ENCODE measurements around the gene TSPAN7.

DNA sequence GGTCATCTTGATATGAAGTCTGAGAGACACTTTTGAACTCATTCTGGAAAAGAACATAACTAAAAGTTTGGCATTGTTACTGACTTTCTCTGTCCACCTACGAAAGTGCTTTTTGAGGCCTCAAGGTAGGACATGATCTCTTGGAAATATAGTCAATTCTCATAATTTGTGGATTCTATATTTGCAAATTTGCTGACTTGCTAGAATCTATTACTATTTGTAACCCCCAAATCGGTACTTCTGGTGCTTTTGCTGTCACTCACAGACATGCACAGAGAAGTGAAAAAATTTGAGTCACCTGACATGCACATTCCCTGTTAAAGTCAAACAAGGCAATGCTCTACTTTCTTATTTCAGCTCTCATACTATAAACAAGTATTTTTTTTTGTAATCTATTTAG, 35.6 kb downstream of the TSPAN7 start:
- TF ChIP-seq EZH2 (IDR thresholded peaks at IDR 0.05) = no peak
- TF ChIP-seq, protein P1, sequence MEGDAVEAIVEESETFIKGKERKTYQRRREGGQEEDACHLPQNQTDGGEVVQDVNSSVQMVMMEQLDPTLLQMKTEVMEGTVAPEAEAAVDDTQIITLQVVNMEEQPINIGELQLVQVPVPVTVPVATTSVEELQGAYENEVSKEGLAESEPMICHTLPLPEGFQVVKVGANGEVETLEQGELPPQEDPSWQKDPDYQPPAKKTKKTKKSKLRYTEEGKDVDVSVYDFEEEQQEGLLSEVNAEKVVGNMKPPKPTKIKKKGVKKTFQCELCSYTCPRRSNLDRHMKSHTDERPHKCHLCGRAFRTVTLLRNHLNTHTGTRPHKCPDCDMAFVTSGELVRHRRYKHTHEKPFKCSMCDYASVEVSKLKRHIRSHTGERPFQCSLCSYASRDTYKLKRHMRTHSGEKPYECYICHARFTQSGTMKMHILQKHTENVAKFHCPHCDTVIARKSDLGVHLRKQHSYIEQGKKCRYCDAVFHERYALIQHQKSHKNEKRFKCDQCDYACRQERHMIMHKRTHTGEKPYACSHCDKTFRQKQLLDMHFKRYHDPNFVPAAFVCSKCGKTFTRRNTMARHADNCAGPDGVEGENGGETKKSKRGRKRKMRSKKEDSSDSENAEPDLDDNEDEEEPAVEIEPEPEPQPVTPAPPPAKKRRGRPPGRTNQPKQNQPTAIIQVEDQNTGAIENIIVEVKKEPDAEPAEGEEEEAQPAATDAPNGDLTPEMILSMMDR (IDR thresholded peaks at IDR 0.05) = no peak
